Activated CD8-positive, alpha-beta memory T cell treated with anti-CD3 and anti-CD28 coated beads for 48 hours (primary cell): ENCODE measurements around the gene CFAP97D1.
A peak's percentile ranks its signal among the peaks of the same experiment; 100 is the strongest.

ENCODE experiments used
- DNase-seq, 3 experiments: peaks; one replicate each; pipeline ENCODE4 v3.0.0-alpha.2; 2020; ENCODE audit warnings: low read depth in 2 of 3, low spot score in 2 of 3

CFAP97D1 gene

DNA sequence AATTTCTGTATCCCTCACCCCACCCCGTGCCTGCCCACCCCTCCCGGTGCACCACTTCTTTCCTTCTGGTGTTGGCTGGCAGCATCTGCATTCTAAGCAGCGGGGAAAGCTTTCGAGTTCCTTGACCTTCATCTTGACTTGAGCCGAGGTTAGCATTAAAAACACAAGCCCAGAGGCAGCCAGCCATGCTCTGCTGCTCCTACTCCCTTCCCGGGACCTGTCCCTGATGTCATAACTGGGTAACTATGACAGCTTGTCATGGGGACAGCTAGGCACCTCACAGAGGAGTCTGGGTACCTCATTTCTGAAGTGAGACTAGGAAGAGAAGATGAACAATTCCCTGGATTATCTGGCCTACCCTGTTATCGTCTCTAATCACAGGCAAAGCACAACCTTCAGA lies at the start of gene CFAP97D1:
CFAP97D1 (plus strand) TSS at position 301 of the 400 bp plus-strand sequence; CDS start at position 329, 28 bp downstream.
- no peak for DNase-seq

DNA sequence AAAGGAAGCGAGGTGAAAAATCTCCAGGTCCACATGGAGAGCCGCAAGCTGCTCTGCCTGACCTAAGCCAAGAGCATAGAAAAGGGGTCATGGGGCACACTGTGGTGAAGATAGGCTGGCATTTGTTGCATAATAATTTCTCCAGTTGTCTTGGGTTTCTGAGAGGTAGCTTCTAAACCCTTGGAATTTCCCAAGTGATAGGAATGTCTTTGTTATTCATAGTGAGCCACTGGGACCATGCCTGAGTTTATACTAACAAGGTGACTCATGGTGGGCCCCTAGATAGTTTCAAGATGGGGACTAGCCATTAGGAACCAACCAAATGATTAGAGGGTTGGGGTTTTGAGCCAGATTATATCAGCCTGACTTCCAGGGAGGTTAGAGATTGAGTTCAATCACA lies 47.3 kb upstream of the CFAP97D1 start:
- DNase-seq, result no peak

DNA sequence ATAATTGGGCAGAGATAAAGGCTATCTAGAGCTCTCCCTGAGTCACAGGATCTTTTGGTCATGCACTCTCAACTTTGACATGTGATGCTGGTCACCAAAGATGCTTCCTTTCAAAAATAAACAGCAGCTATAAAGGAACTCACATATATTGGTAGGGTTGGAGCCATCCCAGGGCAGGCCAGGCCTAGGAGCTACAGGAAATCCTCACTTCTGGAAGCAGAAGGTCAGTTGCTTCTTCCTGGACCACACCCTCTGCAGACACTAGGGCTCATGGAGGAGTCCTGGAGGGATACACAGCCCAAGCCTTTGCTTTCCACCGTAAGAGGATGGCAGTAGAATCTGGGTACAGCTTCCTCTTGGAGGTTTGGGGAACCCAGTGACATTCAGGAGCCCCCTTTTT lies 46.3 kb upstream of the CFAP97D1 start:
- DNase-seq, result no peak

DNA sequence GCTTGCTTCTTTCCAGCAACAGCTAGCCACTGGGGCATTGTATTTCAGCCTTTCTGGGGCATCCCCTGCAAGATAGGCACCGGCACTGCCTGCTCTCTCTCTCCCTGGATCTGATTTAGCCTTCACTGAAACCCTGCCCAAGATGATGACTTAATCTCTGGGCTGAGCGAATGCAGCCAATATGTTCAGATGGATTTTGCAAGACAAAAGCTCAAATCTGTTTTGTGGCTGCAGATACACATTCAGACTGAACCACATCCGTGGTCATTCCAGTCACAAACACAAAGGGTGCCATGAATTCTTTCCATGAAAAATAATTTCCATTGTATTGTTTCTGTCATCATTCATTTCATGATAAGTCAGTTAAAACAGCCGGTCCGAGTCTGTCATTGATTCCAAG lies 45.9 kb upstream of the CFAP97D1 start:
- no peak for DNase-seq

DNA sequence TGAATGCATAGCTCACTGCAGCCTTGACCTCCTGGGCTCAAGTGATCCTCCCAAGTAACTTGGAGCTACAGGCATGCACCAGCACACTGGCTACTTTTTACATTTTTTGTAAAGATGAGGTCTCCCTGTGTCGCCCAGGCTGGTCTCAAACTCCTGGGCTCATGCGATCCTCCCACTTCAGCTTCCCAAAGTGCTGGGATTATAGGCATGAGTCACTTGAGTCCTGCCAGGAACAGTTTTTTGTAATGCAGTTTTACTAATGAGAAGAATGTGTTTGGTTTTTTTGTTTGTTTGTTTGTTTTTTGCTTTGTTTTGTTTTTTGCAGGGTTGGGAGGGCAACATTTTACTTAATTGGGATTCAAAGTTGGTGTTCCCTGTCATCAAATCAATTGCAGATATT lies 43.8 kb upstream of the CFAP97D1 start:
- no peak for DNase-seq

DNA sequence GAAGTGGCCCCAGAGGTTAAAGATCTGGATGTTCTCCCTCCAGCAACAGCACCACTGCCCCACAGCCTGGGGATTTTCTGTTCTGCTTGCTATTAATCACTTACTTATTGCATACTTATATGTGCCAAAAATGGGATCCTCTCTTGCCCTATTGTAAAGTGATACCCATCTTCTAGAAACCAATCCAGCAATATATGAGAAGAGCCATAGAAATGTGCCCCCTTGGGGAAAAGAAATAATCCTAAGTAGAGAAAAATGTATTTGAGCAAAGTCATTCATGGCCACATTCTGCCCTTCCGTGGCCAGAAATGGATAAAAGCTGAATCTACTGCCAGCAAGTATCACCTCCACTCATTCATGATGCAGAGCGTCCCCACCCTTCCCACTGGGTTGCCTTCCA lies 42.5 kb upstream of the CFAP97D1 start:
- DNase-seq, result no peak

DNA sequence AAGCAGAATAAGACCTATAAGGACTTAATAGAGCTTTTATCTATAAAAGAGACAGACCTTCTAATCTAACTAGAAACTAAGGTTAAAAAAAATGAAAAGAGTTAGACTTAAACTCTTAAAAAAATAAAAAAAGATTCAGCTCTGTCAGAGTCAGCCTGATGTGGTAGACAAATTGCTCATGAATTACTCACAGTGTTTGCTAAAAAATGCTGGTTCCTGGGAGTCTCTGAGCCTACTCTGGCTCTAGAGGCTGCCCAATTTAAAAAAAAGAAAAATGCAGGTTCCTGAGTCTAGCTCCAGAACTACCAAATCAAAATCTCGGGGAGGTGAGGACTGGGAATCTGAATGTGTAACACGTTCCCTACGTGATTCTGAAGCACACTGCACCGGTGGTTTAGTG lies 39.7 kb upstream of the CFAP97D1 start:
- no peak for DNase-seq

DNA sequence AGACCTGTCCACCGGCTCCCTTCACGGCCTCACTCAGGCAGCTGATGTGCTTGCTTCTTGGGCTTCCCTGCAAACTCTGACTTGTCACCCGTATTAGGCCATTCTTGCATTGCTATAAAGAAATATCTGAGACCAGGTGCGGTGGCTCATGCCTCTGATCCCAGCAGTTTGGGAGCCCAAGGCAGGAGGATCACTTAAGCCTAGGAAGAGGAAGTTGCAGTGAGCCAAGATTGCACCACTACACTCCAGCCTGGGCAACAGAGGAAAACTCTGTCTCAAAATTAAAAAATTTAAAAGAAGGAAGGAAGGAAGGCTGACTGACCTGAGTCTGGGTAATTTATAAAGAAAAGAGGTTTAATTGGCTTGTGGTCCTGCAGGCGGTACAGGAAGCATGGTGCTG lies 38.6 kb upstream of the CFAP97D1 start:
- no peak for DNase-seq

DNA sequence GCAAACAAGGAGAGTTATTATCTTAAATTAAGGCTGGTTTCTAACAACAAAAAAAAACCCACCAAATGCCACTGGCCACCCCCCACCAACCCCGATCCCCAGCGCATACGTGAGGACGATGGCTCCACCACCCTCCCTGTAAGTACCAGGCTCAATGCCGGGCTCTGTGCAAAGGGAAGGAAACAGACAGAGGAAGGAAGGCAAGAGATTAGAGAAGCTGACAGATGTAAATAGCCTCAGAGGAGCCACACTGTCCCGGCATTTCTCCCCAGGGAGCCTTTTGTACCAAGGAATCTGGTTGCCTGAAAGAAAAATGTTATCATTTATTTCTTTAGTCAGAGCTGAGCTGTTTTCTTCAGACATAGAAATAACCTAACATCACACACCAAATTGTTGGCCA lies 34.7 kb upstream of the CFAP97D1 start:
- DNase-seq, result no peak

DNA sequence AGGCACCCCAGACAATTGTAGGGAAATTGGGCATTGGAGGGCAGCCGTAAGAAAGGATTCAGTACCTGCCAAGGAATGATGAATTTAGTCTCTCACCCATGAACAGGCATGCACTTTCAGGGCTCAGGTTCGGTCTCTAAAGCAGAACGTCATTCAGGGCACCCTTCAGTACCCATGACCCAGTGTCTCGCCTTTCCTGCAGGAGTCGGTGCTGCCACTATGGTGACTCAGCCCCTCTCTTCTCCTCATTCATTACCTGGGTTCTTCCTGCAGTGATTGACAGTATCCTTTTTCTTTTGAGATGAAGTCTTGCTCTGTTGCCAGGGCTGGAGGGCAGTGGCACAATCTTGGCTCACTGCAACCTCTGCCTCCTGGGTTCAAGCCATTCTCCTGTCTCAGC lies 30.1 kb upstream of the CFAP97D1 start:
- no peak for DNase-seq

DNA sequence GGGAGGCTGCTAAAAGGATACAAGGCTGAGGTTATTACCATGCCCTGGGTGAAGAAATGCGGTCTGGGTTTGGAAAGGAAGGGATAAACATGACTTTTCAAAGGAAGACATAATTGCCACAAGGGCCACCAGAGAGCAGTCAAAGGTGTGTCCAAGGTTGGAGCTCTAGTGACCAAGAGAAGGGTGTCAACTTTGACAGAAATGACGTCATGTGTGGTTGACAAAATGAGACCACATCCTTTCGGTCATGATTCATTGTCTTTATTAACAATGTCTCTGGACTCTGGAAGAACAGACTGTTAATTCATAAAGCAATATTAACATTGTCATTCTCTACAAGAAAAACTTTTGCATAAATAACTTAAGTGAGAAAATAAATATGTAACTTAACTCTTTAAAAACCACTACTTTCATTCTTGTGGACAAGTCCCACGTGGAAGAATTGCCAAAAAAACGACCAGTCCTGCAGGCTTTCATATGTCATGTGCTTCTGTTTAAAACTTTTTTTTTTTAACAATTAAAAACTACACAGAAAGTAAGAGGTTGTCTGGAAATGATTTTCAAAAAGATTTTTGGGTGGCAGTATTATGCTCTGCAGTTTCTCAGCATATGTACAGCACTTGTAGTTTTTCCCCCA lies 26.6 kb upstream of the CFAP97D1 start:
- DNase-seq, result no peak

DNA sequence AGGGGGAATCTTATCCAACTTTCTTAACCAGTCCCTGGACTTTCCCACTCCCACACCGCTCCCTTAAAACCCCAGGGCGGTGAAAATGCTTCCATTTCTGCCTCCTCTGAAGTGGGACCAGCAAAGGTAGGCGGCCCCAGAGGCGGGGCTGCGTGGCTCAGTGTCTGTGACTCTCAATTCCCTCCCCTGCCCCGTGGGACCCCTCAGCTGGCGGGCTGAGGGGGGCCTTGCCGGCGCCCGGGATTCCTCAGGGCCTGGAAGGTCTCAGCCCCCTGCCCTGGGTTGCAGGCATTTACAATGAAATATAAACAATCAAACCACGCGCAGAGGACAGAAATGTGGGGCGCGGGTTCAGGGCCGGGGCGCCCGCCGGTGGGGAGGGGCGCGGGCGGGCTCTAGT lies 25.3 kb upstream of the CFAP97D1 start:
- DNase-seq, result no peak

DNA sequence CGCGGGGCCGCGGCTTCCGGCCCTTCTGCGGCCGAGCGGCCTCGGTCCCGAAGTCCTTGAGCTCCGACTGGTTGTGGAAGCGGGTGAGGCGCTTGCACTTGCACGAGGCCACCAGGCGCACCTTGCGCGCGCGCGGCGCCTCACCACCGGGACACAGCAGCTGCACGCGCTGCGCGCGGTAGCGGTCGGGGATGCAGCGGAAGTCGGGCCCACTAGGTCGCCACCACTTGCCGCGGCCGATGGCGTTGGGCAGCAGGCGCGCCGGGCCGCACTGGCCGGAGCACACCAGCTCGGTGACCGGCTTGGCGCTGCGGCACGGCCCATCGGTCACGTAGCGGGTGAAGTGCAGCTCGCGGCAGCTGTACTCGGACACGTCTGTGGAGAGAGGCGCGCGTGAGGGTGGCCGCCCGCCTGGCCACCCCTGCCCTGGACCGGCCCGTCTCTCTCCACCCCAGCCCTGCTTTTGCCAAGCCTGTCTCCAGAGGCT lies 24.8 kb upstream of the CFAP97D1 start:
- no peak for DNase-seq

DNA sequence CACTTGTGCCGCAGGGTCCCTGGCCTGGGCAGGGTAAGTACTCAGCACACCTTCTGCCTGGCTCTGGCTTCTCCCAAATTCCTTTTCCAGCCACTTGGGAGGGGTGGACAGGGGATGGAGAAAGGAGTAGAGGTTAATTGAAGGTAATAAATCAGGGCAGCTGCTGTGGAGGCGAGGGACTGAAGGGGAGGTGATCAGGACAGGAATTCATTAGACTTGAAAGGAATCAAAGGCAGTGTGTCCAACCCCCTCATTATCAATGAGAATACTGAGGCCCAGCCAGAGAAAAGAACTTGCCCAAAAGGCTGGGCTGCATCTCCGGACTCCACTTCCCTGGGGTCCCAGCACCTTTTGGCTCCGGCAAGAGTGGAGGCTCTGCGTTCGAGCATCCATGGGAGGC lies 24.0 kb upstream of the CFAP97D1 start:
- DNase-seq, result no peak

DNA sequence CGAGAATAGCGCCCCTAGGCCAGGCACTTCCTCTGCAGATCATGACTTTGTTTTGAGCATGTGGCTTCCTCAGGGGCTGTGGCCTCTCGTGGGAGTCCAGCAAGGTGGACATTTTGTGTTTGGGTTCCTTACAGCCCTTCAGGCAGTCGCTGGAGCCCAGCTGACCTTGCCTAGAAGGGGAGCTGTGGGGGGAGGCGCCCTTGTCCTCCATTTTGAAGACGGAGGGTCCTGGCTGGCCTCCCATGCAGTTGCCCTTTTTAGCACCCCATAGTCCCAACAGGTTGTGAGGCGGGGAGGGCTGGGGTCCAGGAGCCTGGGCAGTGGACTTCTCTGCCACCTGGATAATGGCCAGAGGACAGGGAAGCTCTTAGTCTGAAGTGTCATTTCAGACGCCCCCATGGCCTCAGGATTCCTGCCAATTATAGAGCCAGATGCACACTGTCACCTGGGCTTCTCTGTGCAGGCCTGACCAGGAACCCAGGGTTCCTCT lies 23.0 kb upstream of the CFAP97D1 start:
- DNase-seq, result no peak

DNA sequence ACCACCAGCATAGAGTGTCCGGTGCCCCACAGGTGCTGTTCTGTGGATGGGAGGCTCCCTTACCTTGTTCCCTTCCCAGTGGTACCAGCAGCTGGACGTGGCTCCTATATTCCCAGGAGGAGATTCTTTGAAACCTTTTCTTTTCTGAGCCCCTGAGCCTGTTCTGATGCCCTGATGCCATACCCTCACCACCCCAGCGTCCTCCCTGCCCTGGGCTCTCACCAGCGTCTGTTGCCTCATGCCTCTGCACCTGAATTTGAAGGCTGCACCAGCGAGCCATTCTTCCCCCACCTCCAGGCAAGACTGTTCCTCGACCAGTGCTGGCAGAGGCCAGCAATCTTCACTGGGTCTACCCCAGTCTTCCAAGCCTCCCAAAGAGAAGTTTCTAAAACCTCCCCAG lies 22.1 kb upstream of the CFAP97D1 start:
- no peak for DNase-seq

DNA sequence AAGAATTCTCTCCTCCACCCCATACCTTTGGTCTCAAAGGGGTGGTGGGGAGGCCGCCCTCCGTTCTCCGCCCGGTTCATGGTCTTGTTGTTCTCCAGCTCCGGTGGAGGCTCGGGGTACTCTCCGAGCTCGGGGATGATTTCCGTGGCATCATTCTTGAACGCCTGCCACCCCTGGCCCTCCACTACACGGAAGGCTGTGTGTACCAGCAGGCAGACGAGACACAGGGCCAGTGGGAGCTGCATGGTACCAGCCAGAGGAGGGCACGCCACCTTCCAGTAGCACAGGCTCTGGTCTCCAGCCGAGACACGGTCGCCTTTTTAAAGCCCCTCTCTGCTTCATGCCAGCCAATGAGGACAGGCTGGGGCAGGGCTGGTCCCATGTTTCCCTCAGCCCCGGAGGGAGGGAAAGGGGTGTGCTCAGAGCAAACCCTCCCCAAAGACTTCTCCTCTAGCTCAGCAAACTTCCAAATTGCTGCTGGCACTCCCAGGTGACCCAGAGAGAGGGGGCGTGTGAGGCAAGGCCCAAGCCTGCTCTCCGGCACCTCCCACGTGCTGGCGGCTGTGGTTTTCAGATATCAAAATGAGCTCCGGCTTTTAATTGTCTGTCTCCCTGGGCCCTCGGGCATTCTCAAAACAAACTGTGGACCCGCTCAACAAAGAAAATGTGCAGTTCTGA lies 21.6 kb upstream of the CFAP97D1 start, which contains the start of gene SOST:
SOST (minus strand) TSS at position 295 of the 678 bp plus-strand sequence; CDS start at position 245, 50 bp downstream.
- DNase-seq, result no peak

DNA sequence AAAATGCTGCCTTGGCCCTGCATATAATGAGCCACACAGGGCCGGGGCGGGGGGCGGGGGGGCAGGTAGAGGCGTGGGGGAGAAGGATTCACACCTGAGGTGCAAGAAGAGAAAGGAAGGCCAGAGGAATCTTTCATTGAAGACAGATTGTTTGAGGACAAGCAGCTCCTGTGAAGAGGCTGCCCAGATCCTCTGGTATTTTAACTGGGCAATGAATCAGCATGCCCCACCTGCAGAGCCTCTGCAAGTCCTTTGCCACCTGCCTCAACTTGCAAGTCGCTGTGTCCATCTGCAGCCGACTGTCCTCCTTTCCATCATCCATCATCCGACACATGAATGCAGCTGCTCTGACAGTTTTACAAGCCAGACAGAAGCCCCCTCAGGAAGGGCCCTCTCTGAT lies 20.4 kb upstream of the CFAP97D1 start:
- DNase-seq, result no peak

DNA sequence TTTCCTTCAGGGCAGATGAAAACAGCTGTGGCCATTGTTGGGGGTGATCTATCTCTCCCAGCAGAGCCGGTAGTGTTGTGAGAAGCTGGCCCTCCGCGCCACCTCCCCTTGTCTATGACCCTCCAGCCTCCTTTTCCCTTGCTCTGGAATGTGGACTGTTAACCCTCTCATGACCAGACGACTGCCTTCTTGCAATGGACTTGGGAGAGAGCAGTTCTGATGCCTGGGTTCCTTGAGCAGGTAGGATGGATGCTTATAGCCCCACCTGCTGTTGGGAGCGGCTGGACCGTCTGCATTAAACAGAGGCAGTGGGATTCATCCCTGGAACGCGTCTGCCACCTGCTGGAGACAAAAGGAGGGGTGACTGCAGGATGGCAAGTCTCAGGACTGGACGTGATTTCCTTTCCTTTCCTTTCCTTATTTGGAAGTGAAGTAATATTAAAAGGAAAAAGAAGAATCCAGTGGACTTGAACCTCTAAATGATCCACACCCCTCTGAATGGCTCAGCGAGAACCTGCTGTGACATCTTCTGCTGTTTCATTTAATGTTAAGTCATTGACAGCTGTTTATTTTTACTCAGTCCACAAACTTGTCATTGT lies 19.9 kb upstream of the CFAP97D1 start:
- peak; percentile 66 to 89 (median 87) for DNase-seq

DNA sequence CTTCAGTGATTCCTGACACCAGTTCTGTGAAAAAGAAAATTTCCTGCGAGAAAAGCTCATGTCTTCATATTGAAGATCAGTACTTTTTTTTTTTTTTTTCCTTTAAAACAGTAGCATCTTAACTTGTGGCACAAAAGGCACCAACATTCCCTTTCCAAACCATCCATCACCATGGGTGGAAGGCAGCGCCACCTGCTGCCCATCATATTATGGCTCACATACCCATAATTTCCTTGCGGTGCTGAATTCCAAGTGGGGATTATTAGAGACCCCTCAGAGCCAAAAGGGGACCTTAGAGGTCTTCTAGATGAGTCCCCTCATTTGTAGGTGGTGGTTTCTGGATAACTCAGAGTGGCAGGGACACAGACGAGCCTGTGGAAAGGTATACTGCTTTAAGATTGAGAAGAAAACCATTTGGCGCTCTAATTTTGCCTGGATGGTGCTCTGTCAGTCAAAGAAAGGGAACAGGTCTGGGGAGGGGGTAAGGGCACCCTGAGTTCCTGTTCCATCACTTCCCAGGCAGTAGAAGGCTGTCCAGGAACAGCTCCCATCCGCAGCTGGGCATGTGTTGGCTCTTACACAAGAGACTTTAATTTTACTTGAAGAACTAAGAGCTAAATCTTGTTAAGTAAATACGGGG lies 13.7 kb upstream of the CFAP97D1 start:
- no peak for DNase-seq

DNA sequence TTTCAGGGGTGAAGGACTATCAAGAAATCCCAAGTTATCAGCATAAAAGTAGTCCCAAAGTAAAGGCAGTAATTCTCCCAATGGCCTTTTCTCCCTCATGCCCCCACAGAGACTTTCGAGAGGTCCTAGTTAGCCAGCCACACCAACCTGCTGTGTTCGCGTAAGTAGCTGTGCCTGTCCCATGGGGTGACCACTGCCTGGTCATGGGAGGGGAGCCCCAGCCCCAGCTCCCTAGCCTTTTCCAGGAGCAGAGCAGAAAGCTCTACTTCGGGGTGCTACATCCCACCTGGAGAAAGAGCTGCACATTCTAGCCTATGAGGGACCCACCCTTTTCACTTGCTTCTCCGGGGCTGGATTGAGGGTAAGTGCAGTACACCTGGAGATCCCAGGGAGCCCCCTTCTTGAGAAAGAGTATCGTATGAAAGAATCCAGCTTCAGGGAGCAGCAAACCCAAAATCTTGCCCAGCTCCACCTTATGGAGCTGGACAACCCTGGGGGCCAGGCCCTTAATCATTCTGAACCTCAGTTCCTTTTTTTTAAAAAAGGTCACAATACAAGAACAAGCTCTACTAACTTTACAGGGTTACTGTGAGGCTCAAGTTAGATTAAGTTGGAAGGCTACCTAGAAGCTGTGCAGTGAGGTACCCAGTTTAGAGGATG lies 13.1 kb upstream of the CFAP97D1 start:
- no peak for DNase-seq
